ENCODE results near the gene PLEKHG7. TPM values are rescaled to one million over a fixed set of nuclear protein-coding genes. Genes with fewer than 3 reads are reported as not detected.

PLEKHG7 gene
- total and polyA plus RNA-seq, 2 of the 8 experiments (the other 6 are each of a cell fraction or from before 2014, with no cell fraction given): not detected

- H2BK5ac ChIP-seq (ENCODE audit: low read depth, low read length): no peak overlapping the region
- no peak overlapping the region for H3K14ac ChIP-seq (ENCODE audit: insufficient read length)
- no peaks in the 10 kb centered on the region for H3K4me1 ChIP-seq (replicated peaks in 1 of 4; ENCODE audit: control insufficient read depth in 3 of 4, insufficient read depth in 4 of 4, low read length in 3 of 4)
- POLR2A ChIA-PET (ENCODE audit: partially characterized antibody): no interaction called here
- no peaks in the 10 kb centered on the region for H3K9me3 ChIP-seq (ENCODE audit: insufficient read depth in 2 of 2, low read depth in 1 of 2, low read length in 1 of 2)
- H3K27ac ChIP-seq (ENCODE audit: low read depth, low read length): no peak overlapping the region
- FAIRE-seq: no peak
- H3K23me2 ChIP-seq (ENCODE audit: low read depth, low read length): no peaks in the 10 kb centered on the region
- no peak overlapping the region for H3K4me3 ChIP-seq (ENCODE audit: extremely low read depth in 1 of 4, insufficient read depth in 2 of 4, low read depth in 3 of 4, low read length in 4 of 4)
- no peak overlapping the region for H3K56ac ChIP-seq (replicated peaks; ENCODE audit: insufficient read length, low read depth, low read length)
- H3K18ac ChIP-seq (ENCODE audit: extremely low read depth, low read length): no peak overlapping the region
- H3K79me2 ChIP-seq (ENCODE audit: control insufficient read depth in 1 of 2, insufficient read depth in 2 of 2, low read length in 2 of 2): no peaks in the 10 kb centered on the region
- no peaks in the 10 kb centered on the region for H3K27me3 ChIP-seq (replicated peaks in 1 of 4; ENCODE audit: control insufficient read depth in 3 of 4, extremely low read depth in 1 of 4, insufficient read depth in 3 of 4, low read length in 3 of 4)
- H2BK15ac ChIP-seq (ENCODE audit: low read length): no peak overlapping the region
- DNase-seq (ENCODE audit: low read depth in 1 of 2, low spot score in 2 of 2): no peak
- no peak for TF ChIP-seq ATF2 (IDR thresholded peaks at IDR 0.05; ENCODE audit: low read length)
- no peak for TF ChIP-seq SIX5 (IDR thresholded peaks at IDR 0.05; ENCODE audit: low read depth, low read length)
- TF ChIP-seq TEAD4 (IDR thresholded peaks at IDR 0.05; ENCODE audit: low read depth, low read length): no peak
- TF ChIP-seq CTCF (IDR thresholded peaks at IDR 0.05; ENCODE audit: control extremely low read depth in 1 of 3, insufficient read depth in 1 of 3, low read depth in 1 of 3, low read length in 3 of 3): no peak
- no peak for TF ChIP-seq ATF3 (IDR thresholded peaks at IDR 0.05; ENCODE audit: insufficient read depth, low read depth, low read length)
- no peak overlapping the region for H2BK20ac ChIP-seq (ENCODE audit: low read length)
- no peak overlapping the region for H2BK12ac ChIP-seq (ENCODE audit: low read depth, low read length)
- no peak overlapping the region for H2AFZ ChIP-seq (ENCODE audit: low read length)
- H2BK120ac ChIP-seq (replicated peaks; ENCODE audit: low read depth, low read length): no peak overlapping the region
- no peak overlapping the region for H3K4ac ChIP-seq (replicated peaks; ENCODE audit: insufficient read length, low read depth, low read length)
- H3K9ac ChIP-seq (replicated peaks in 1 of 4; ENCODE audit: extremely low read depth in 1 of 4, low read depth in 3 of 4, low read length in 3 of 4): no peak overlapping the region
- H4K5ac ChIP-seq (ENCODE audit: insufficient read length, low read depth, low read length): no peak overlapping the region
- CTCF ChIA-PET (ENCODE audit: partially characterized antibody): interaction anchor here (0.6 kb wide), 1 partner anchor 1010 kb away, joined by 3 read pairs; no protein-coding TSS in a partner anchor
- no peaks in the 10 kb centered on the region for H4K20me1 ChIP-seq (replicated peaks in 1 of 2; ENCODE audit: control insufficient read depth in 1 of 2, insufficient read depth in 2 of 2, low read length in 2 of 2)
- no peak overlapping the region for H4K91ac ChIP-seq (replicated peaks; ENCODE audit: insufficient read length, low read length)
- WGBS, 2 experiments (ENCODE audit: extremely low coverage in 1 of 2, insufficient coverage in 1 of 2, insufficient read length in 1 of 2, insufficient replicate concordance in 2 of 2, low coverage in 1 of 2, low lambda C conversion rate in 2 of 2, missing lambda C conversion rate in 1 of 2): 86% methylated on average over 1 of the region's 1 CpG; no CpG with 5 or more reads in 1 of the 2 experiments
- no peak overlapping the region for H2AK5ac ChIP-seq (ENCODE audit: low read depth, low read length)
- no peak overlapping the region for H4K8ac ChIP-seq (ENCODE audit: extremely low read depth, insufficient read depth, low read length)
- no peaks in the 10 kb centered on the region for H3K36me3 ChIP-seq (ENCODE audit: control insufficient read depth in 2 of 4, insufficient read depth in 4 of 4, low read length in 3 of 4)
- no peak overlapping the region for H3K23ac ChIP-seq (ENCODE audit: insufficient read length)
- H3K79me1 ChIP-seq (ENCODE audit: low read depth, low read length): no peaks in the 10 kb centered on the region
- no peak overlapping the region for H3K4me2 ChIP-seq (ENCODE audit: insufficient read depth in 1 of 2, low read depth in 2 of 2, low read length in 2 of 2)
Observed at GRCh38 chr12:92656911-92657310, 45.9 kb upstream of the PLEKHG7 start.

All from H1 (cell line).